Endothelial cell (in vitro differentiated cells): ENCODE results near the gene WNT5A. TPM values are rescaled to one million over a fixed set of nuclear protein-coding genes. Genes with fewer than 3 reads are reported as not detected.

Source experiments
- DNase-seq: peaks from one replicate; pipeline ENCODE4 v3.0.0; 2021; ENCODE audit warnings: low spot score
- H3K27ac Mint-ChIP-seq: one replicate; pipeline ENCODE4 v1.8.0; 2021; ENCODE audit warnings: mixed read lengths, inconsistent platforms; ENCODE audit not compliant: unreplicated experiment
- H3K27me3 Mint-ChIP-seq: one replicate; pipeline ENCODE4 v1.8.0; 2021; ENCODE audit warnings: mild to moderate bottlenecking, moderate library complexity, mixed read lengths, inconsistent platforms; ENCODE audit not compliant: unreplicated experiment
- H3K36me3 Mint-ChIP-seq: one replicate; pipeline ENCODE4 v1.8.0; 2021; ENCODE audit warnings: mild to moderate bottlenecking, low read depth, mixed read lengths, inconsistent platforms; ENCODE audit not compliant: unreplicated experiment
- H3K4me1 Mint-ChIP-seq: one replicate; pipeline ENCODE4 v1.8.0; 2021; ENCODE audit warnings: mild to moderate bottlenecking, mixed read lengths, inconsistent platforms; ENCODE audit not compliant: unreplicated experiment
- H3K4me3 Mint-ChIP-seq: one replicate; pipeline ENCODE4 v1.8.0; 2021; ENCODE audit warnings: mild to moderate bottlenecking, mixed read lengths, inconsistent platforms; ENCODE audit not compliant: unreplicated experiment
- H3K9me3 Mint-ChIP-seq: one replicate; pipeline ENCODE4 v1.8.0; 2021; ENCODE audit warnings: mixed read lengths, inconsistent platforms; ENCODE audit not compliant: unreplicated experiment
- total RNA-seq: library from RNA; stranded (reverse); fragmentation: NEBNext Ultra II Directional; extraction: Animal tissue kit (Norgen Biotek cat#: 25700); gene quantifications from one replicate; pipeline ENCODE4 v1.2.1, GENCODE V29; 2021; ENCODE audit not compliant: unreplicated experiment
- TF ChIP-seq, protein P1 (sequence below): fragments of 200-600 bp; sonication (generic); IDR thresholded peaks from one replicate; pipeline ENCODE4 v1.5.0; 2021; ENCODE audit warnings: antibody characterized with exemption; ENCODE audit not compliant: unreplicated experiment

Gene WNT5A
- total RNA-seq, 1 donor from 2014 or later: 9.7 TPM

DNA sequence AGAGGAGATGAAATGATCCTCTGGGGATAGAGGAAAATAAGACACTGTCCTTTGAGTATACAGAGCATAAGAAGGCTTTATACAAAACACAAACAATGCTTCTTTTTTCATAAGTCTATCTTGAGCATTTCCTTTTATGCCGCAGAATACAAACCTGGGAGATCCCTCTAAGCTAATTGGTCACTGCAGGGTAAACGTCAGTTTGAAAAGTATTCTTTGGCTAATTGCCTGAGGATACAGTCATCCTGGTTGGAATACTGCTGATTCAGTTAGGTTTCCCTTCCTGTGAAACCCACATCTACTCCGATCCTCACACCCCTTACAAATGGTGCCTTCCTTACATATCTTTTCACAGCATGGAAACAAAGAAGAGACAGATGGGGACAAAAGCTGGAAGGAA, 10.6 kb downstream of the WNT5A start:
- DNase-seq: no peak
- Mint-ChIP-seq H3K4me3 (no peak overlapping the region), H3K27ac (no peak overlapping the region), H3K4me1 (peaks cover 11% of the 10 kb centered on the region), H3K27me3 (peaks cover 22% of the 10 kb centered on the region), H3K9me3 (no peaks in the 10 kb centered on the region), H3K36me3 (peaks cover 17% of the 10 kb centered on the region)
- TF ChIP-seq, protein P1, sequence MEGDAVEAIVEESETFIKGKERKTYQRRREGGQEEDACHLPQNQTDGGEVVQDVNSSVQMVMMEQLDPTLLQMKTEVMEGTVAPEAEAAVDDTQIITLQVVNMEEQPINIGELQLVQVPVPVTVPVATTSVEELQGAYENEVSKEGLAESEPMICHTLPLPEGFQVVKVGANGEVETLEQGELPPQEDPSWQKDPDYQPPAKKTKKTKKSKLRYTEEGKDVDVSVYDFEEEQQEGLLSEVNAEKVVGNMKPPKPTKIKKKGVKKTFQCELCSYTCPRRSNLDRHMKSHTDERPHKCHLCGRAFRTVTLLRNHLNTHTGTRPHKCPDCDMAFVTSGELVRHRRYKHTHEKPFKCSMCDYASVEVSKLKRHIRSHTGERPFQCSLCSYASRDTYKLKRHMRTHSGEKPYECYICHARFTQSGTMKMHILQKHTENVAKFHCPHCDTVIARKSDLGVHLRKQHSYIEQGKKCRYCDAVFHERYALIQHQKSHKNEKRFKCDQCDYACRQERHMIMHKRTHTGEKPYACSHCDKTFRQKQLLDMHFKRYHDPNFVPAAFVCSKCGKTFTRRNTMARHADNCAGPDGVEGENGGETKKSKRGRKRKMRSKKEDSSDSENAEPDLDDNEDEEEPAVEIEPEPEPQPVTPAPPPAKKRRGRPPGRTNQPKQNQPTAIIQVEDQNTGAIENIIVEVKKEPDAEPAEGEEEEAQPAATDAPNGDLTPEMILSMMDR: no peak

DNA sequence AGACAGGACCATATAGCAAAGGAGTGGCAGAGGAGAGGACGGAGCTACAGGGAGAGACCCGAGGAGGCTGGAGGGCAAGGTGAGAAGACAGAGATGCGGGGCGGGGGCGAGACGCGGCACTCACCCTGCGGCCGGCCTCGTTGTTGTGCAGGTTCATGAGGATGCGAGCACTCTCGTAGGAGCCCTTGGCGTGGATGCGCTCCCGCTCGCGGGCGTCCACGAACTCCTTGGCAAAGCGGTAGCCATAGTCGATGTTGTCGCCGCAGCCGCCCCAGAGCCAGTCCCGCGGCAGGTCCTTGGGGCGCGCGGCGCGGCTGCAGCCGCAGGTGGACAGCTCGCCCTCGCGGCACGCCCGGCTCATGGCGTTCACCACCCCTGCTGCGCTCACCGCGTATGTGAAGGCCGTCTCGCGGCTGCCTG, 12.9 kb downstream of the WNT5A start:
- H3K27ac Mint-ChIP-seq: no peak overlapping the region
- DNase-seq: peak; percentile 43
- H3K4me1 Mint-ChIP-seq: peaks cover 6% of the 10 kb centered on the region
- TF ChIP-seq, protein P1: no peak
- H3K27me3 Mint-ChIP-seq: peaks cover 15% of the 10 kb centered on the region
- H3K4me3 Mint-ChIP-seq: peak overlapping the region; percentile 80
- H3K9me3 Mint-ChIP-seq: no peaks in the 10 kb centered on the region
- peaks cover 17% of the 10 kb centered on the region for H3K36me3 Mint-ChIP-seq

DNA sequence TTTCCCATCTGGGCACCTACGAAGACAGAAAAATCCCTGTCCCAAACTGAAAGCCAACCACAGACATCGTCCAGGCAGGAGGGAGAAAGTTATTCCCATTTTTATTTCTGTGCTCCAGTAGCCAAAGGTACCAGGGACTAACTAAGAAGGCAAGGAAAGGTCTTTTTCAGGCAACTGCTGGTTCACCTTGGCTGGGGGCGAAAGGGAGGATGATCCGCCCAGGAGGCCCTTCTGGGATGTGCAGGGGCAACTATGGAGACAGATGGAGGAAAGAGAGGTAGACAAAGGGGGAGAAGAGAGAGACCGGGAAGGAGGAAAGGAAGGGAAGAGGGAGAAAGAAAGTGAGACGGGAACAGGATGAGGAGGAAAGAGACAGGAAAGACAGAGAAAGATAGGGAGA, 13.3 kb downstream of the WNT5A start:
- Mint-ChIP-seq H3K27ac (no peak overlapping the region), H3K4me1 (peaks cover 6% of the 10 kb centered on the region), H3K4me3 (peak overlapping the region; percentile 80), H3K9me3 (no peaks in the 10 kb centered on the region), H3K36me3 (peaks cover 17% of the 10 kb centered on the region), H3K27me3 (peaks cover 15% of the 10 kb centered on the region)
- no peak for DNase-seq
- TF ChIP-seq, protein P1: no peak

DNA sequence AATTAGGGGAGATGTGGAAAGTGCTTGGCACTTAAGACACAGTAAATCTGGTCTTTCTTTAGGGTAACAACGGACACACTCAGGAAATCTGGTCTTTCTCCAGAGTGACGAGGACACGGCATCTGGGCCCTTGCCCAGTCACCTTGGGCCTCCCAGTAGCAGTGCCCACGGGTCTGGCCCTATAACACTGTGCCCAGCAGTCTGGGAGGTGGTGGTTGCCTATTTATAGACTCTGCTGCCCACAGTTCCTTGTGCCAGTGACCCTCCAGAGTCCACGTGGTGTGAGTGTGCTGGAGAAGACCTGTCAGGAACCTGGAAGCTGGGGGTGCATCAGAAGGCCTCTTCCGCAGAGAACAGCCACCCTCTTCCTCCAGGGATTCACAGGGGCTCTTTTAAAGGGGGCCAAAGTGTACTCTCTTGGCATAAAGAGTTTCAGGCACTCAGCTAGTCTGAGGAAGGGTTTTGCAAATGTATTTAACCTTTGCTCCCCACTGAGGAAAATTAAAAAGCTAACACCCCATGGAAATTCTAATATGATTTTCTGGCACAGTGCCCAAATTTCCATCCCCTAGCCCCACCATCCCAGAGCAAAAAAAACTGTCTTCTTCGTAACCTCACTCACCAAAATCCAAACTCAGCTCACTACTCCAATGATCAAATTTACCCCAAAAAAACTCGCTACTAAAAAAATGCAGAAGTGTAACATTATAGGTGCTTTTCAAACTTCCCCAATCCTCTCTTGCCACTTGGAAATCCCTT, 15.4 kb downstream of the WNT5A start:
- no peak for DNase-seq
- H3K27ac Mint-ChIP-seq: no peak overlapping the region
- TF ChIP-seq, protein P1: no peak
- peaks cover 15% of the 10 kb centered on the region for H3K27me3 Mint-ChIP-seq
- H3K9me3 Mint-ChIP-seq: no peaks in the 10 kb centered on the region
- H3K4me3 Mint-ChIP-seq: no peak overlapping the region
- H3K4me1 Mint-ChIP-seq: peaks cover 6% of the 10 kb centered on the region
- H3K36me3 Mint-ChIP-seq: peaks cover 17% of the 10 kb centered on the region

DNA sequence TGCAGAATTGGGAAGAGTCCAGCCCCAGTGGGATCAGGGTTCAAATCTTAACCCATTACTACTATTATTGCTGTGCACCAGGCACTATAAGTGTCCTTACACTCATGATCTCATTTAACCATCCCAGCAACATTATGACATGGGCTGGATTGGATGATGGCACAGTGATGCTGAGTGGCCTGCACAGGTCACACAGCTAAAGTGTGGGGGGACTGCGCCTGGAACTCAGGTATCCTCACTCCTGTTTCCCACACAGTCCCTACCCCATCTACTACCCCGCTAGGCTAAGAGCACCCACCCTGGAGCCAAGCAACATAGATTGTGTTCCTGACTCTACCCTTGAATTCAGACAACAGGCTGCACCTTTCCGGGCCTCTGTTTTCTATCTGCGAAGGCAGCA, 16.0 kb downstream of the WNT5A start:
- Mint-ChIP-seq H3K36me3 (peaks cover 13% of the 10 kb centered on the region), H3K4me3 (no peak overlapping the region), H3K4me1 (peaks cover 6% of the 10 kb centered on the region), H3K9me3 (no peaks in the 10 kb centered on the region), H3K27me3 (peaks cover 15% of the 10 kb centered on the region), H3K27ac (no peak overlapping the region)
- no peak for DNase-seq
- TF ChIP-seq, protein P1: no peak
